Omental fat pad (tissue), 4 donors: Measurements from ENCODE around the gene INVS. TPM values are rescaled to one million over a fixed set of nuclear protein-coding genes. Genes with fewer than 3 reads are reported as not detected.
"Not testable (repeated sequence)": the region's sequence is repeated elsewhere in the genome, so short reads cannot be mapped to it uniquely, and the experiment has no call there.

Experiments used
- ATAC-seq: fragments of 150-250 bp; one replicate; pipeline ENCODE4 v1.9.1; 2016; ENCODE audit warnings: mild to moderate bottlenecking, moderate library complexity; ENCODE audit not compliant: low FRiP score
- DNase-seq: peaks from one replicate; pipeline ENCODE4 v3.0.0-alpha.2; 2019; ENCODE audit warnings: low spot score
- total RNA-seq, 4 donors: library from RNA; depleted of rRNA; stranded (reverse); fragments of >200 nt; gene quantifications; one replicate each; pipeline ENCODE4 v1.1.0, GENCODE V29; 2016
- TF ChIP-seq, protein P1 (sequence below), 3 donors: fragments of 450-650 bp; IDR thresholded peaks; one replicate each; pipeline ENCODE4 v1.5.1; 2016 to 2017; ENCODE audit warnings: antibody characterized with exemption in 3 of 3, mild to moderate bottlenecking in 3 of 3, moderate library complexity in 2 of 3

INVS gene
- total RNA-seq, 4 donors from 2014 or later, result 22.1 to 44.5 (median 26.3) TPM

DNA sequence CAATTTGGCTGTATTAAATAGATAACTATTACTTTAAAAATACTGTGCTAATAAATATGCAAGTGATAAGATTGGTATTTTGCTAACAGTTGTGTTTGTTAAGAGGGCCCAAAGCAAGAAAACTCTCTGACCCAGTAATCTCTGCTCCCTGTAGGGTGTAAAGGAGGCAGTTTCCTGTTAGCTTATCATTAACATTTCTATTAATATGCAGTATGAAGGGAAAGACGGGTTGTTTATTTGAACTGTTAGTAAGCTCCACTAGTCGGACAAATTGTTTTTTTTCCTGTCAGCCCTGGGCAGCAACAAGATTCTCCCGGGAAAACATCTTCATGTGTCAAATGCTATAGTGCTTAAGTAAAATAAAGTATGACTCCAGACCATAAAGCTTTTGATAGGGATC lies 35.9 kb upstream of the INVS start:
- TF ChIP-seq, protein P1, sequence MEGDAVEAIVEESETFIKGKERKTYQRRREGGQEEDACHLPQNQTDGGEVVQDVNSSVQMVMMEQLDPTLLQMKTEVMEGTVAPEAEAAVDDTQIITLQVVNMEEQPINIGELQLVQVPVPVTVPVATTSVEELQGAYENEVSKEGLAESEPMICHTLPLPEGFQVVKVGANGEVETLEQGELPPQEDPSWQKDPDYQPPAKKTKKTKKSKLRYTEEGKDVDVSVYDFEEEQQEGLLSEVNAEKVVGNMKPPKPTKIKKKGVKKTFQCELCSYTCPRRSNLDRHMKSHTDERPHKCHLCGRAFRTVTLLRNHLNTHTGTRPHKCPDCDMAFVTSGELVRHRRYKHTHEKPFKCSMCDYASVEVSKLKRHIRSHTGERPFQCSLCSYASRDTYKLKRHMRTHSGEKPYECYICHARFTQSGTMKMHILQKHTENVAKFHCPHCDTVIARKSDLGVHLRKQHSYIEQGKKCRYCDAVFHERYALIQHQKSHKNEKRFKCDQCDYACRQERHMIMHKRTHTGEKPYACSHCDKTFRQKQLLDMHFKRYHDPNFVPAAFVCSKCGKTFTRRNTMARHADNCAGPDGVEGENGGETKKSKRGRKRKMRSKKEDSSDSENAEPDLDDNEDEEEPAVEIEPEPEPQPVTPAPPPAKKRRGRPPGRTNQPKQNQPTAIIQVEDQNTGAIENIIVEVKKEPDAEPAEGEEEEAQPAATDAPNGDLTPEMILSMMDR (IDR thresholded peaks at IDR 0.05), result no peak
- ATAC-seq, result no peak
- no peak for DNase-seq

DNA sequence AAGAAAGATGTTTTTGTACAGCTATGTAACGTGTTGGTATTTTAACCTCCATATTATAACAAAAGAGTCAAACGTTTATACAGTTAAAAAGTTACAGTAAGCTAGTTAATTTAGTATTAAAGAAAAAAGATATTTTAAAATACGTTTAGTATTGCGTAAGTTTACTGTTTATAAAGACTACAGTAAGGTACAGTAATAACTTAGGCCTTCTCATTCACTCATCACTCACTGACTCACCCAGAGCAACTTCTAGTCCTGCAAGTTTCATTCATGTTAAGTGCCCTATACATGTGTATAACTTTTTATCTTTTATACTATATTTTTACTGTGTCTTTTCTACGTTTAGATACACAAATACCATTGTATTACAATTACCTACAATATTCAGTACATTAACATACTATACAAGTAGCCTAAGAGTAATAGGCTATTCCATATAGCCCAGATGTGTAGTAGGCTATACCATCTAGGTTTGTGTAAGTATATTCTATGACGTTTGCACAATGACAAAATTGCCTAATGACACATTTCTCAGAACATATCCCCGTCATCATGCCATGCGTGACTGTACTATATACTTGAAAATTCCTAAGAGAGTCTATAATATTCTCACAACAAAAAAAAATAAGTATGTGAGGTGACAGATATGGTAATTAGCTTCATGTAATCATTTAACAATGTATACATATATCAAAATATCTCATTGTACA lies 34.0 kb upstream of the INVS start:
- TF ChIP-seq, protein P1 (IDR thresholded peaks at IDR 0.05), result no peak
- ATAC-seq (no peak), DNase-seq (no peak)

DNA sequence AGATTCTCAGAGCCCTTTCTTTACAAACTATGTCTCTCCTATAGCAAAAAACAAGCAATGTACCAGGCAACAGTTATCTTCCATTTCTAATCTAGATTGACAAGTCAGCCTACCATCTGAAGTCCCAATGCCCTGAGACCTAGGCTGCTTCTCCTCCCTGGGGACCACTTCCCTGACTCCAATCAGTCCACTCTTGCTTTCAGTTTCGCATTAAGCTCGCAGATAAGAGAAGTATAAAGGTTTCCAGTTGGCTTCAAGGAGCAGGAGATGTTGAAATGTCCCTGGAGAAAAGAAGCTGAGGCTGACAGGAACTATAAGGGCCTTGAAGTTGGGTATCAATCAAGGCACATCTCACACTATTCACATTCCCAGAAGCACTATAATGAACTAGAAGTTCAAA lies 32.5 kb upstream of the INVS start:
- TF ChIP-seq, protein P1 (IDR thresholded peaks at IDR 0.05), result no peak
- DNase-seq (no peak), ATAC-seq (no peak)

DNA sequence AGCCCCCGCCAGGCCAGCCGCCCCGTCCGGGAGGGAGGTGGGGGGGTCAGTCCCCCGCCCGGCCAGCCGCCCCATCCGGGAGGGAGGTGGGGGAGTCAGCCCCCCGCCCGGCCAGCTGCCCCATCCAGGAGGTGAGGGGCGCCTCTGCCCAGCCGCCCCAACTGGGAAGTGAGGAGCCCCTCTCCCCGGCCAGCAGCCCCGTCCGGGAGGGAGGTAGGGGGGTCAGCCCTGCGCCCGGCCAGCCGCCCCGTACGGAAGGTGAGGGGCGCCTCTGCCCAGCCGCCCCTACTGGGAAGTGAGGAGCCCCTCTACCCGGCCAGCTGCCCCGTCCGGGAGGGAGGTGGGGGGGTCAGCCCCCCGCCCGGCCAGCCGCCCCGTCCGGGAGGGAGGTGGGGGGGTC lies 31.1 kb upstream of the INVS start:
- DNase-seq, ATAC-seq: not testable (repeated sequence)

DNA sequence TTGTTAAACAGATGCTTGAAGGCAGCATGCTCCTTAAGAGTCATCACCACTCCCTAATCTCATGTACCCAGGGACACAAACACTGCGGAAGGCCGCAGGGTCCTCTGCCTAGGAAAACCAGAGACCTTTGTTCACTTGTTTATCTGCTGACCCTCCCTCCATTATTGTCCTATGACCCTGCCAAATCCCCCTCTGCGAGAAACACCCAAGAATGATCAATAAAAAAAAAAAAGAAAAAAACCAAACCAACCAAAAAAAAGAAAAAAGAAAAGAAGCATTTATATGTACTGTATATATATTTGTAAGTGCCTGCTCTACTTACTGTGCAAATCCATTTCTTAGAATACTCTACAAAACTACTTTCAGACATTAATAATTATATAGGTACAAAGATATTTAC lies 30.0 kb upstream of the INVS start:
- DNase-seq, ATAC-seq: not testable (repeated sequence)

DNA sequence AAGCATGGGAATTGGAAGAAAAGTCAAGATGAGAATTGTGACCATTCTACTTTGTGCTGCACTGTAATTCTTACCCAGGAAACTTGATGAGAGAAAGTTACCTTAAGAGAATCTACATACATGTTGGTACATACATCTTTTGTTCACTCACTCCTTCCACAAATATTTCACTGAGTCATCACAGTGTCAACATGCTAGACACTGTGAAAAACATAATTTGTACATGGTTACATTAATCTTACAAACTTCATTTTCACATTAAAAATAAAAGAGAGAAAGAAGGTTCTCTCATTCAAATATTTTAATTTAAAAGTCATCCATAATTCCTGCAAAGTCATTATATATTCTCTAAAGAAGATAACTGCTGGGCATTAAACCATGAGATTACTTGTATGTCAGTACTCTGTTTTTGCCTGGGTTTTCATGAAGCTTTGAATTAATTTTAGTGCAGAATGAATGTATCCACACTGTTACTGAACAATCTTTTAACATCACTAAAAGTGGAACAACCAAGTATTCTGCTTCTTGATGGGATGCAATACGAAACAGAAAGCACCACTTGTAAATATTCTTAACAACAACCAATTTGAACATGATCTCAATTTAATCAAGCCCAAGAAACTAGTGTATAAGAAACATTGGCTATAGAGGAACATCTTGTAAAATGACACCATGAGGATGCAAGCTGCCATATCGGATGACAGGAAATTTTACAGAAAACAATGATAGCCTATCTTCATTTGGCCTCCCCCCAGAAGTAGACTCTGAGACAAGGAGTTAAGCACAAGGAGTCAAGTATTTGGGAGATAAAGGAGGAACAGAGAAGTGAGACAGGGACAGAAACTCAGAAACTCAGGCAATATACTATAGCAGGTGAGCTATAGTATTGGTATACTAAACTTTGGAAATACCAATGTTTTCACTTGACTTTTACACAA lies 28.7 kb upstream of the INVS start:
- DNase-seq (no peak), ATAC-seq (no peak)
- TF ChIP-seq, protein P1 (IDR thresholded peaks at IDR 0.05), result no peak

DNA sequence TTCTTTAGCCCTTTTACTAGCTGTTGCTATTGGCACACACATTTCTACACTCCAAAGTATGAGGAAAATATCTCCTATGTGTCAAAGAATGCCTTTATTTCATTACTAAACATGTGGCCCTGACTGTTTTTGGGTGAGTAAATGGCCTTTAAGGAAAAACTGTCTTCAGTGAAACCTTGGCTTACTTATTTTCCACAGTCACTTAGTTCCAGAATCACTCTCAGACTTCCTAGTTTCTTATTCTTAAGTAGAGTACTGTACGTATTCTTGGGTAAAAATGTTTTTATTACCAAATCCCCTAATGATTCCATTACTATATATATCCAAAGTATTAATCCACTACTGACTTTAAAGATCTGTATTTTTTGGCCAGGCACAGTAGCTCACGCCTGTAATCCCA lies 27.8 kb upstream of the INVS start:
- TF ChIP-seq, protein P1 (IDR thresholded peaks at IDR 0.05), result no peak
- ATAC-seq, result no peak
- no peak for DNase-seq

DNA sequence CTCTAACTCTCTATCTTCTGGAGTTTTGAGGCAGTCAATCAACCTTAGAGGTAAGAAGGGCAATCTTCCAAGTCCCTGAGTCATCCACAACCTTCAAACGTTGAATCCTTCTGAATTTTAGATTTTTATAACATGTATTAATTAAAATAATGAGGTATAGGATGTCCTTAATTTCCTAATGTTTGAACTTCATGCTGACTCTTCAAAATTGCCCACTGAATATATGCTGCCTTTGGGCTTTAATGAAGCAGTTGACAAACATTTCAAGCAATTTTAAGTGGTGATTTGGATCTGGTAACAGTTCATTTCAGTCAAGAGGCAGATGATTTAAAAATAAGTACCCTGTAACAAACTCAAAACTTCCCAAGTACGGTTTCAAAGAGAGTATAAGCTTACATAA lies 26.2 kb upstream of the INVS start:
- TF ChIP-seq, protein P1 (IDR thresholded peaks at IDR 0.05), result no peak
- DNase-seq, result no peak

More for the DNA sequence above, 26.2 kb upstream of the INVS start:
- ATAC-seq, result no peak
